IMR-90 (cell line): ENCODE measurements around the gene ADRA1B. TPM values are rescaled to one million over a fixed set of nuclear protein-coding genes. Genes with fewer than 3 reads are reported as not detected.
A peak's percentile ranks its signal among the peaks of the same experiment; 100 is the strongest.

Experiments
- ATAC-seq: fragments of 200-7000 bp; cut with Tn5 transposase; 2 replicates; pipeline ENCODE4 v1.9.1; 2020; ENCODE audit warnings: low read depth, mild to moderate bottlenecking, moderate library complexity
- BruUV-seq: library from RNA; stranded (reverse); fragments of 400-500 nt; replicated peaks from 2 replicates; lab custom pipeline; 2021; lab: Mats Ljungman, UMichigan
- CTCF ChIA-PET: fragments of 300-600 bp; formaldehyde crosslinking; extraction: SDS; loops from one replicate; lab custom pipeline; 2021; ENCODE audit warnings: antibody characterized with exemption; lab: Yijun Ruan, JAX
- POLR2A ChIA-PET: fragments of 300-600 bp; sonication (Branson Sonifier 250); formaldehyde crosslinking; loops from one replicate; lab custom pipeline; 2022; ENCODE audit warnings: antibody characterized with exemption; ENCODE audit not compliant: unreplicated experiment; lab: Charles Lee
- DNase-seq: peaks from one replicate; pipeline ENCODE4 v3.0.0; 2013
- H2AFZ ChIP-seq: replicated peaks from 2 replicates; pipeline ENCODE3; 2013; ENCODE audit warnings: low read length, mild to moderate bottlenecking; ENCODE audit not compliant: poor library complexity
- H2AK5ac ChIP-seq: 2 replicates; pipeline ENCODE4 v1.6.1; 2013; ENCODE audit warnings: low read depth, low read length, inconsistent platforms
- H2AK9ac ChIP-seq: replicated peaks from 2 replicates; pipeline ENCODE3; 2013; ENCODE audit warnings: mild to moderate bottlenecking, low read depth, low read length, moderate library complexity; ENCODE audit not compliant: poor library complexity
- H2BK120ac ChIP-seq: 2 replicates; pipeline ENCODE4 v1.6.1; 2013; ENCODE audit warnings: low read depth, low read length, inconsistent platforms
- H2BK15ac ChIP-seq: 3 replicates; pipeline ENCODE4 v1.6.1; 2013; ENCODE audit warnings: low read depth, low read length, inconsistent platforms
- H2BK20ac ChIP-seq: 2 replicates; pipeline ENCODE4 v1.6.1; 2013; ENCODE audit warnings: low read depth, mild to moderate bottlenecking, inconsistent platforms, low read length, moderate library complexity
- H2BK5ac ChIP-seq: 2 replicates; pipeline ENCODE4 v1.6.1; 2013; ENCODE audit warnings: mild to moderate bottlenecking, low read depth, low read length, inconsistent platforms; ENCODE audit not compliant: poor library complexity, severe bottlenecking
- H3K14ac ChIP-seq: replicated peaks from 2 replicates; pipeline ENCODE4 v1.6.1; 2013; ENCODE audit warnings: low read depth, low read length, inconsistent platforms
- H3K18ac ChIP-seq: 2 replicates; pipeline ENCODE4 v1.6.1; 2013; ENCODE audit warnings: low read depth, low read length, control low read depth
- H3K23ac ChIP-seq: 2 replicates; pipeline ENCODE4 v1.6.1; 2013; ENCODE audit warnings: low read depth, low read length, inconsistent platforms
- H3K27ac ChIP-seq: 2 replicates; pipeline ENCODE4 v1.5.1; 2013; ENCODE audit warnings: mild to moderate bottlenecking, control low read depth, low read length; ENCODE audit not compliant: insufficient read depth
- H3K27me3 ChIP-seq: 2 replicates; pipeline ENCODE4 v1.6.1; 2013; ENCODE audit warnings: low read length; ENCODE audit not compliant: control insufficient read depth, insufficient read depth
- H3K36me3 ChIP-seq: 2 replicates; pipeline ENCODE4 v1.6.1; 2013; ENCODE audit warnings: low read length, mixed read lengths; ENCODE audit not compliant: control insufficient read depth, insufficient read depth
- H3K4ac ChIP-seq: 2 replicates; pipeline ENCODE4 v1.6.1; 2013; ENCODE audit warnings: low read depth, low read length, inconsistent platforms
- H3K4me1 ChIP-seq: 2 replicates; pipeline ENCODE4 v1.6.1; 2013; ENCODE audit warnings: low read length, mixed read lengths; ENCODE audit not compliant: control insufficient read depth, insufficient read depth
- H3K4me2 ChIP-seq: 2 replicates; pipeline ENCODE4 v1.6.1; 2013; ENCODE audit warnings: low read depth, mild to moderate bottlenecking, control low read depth, low read length, moderate library complexity
- H3K4me3 ChIP-seq: 2 replicates; pipeline ENCODE4 v1.5.1; 2013; ENCODE audit warnings: low read depth, mild to moderate bottlenecking, control low read depth, low read length, moderate library complexity; ENCODE audit not compliant: insufficient read depth
- H3K56ac ChIP-seq: 2 replicates; pipeline ENCODE4 v1.6.1; 2013; ENCODE audit warnings: low read length, inconsistent platforms; ENCODE audit not compliant: insufficient read depth; ENCODE audit errors: extremely low read depth
- H3K79me1 ChIP-seq, 2 experiments: 2 replicates each; pipeline ENCODE4 v1.6.1; 2013; ENCODE audit warnings: low read length in 2 of 2, inconsistent platforms in 1 of 2, low read depth in 1 of 2
- H3K9ac ChIP-seq: 2 replicates; pipeline ENCODE4 v1.6.1; 2013; ENCODE audit warnings: low read depth, low read length, control low read depth
- H3K9me1 ChIP-seq: 2 replicates; pipeline ENCODE4 v1.6.1; 2013; ENCODE audit warnings: low read length, inconsistent platforms; ENCODE audit not compliant: insufficient read depth
- H3K9me3 ChIP-seq: 2 replicates; pipeline ENCODE4 v1.6.1; 2013; ENCODE audit warnings: low read length; ENCODE audit not compliant: control insufficient read depth, insufficient read depth
- H4K20me1 ChIP-seq: 2 replicates; pipeline ENCODE4 v1.6.1; 2013; ENCODE audit warnings: low read length, inconsistent platforms; ENCODE audit not compliant: insufficient read depth
- H4K5ac ChIP-seq: 2 replicates; pipeline ENCODE4 v1.6.1; 2013; ENCODE audit warnings: mild to moderate bottlenecking, low read depth, low read length, control low read depth
- H4K8ac ChIP-seq, 2 experiments: 2 replicates each; pipeline ENCODE4 v1.6.1; 2013; ENCODE audit warnings: low read depth in 2 of 2, low read length in 2 of 2, control low read depth in 1 of 2, inconsistent platforms in 1 of 2
- H4K91ac ChIP-seq: 2 replicates; pipeline ENCODE4 v1.6.1; 2013; ENCODE audit warnings: low read depth, low read length, inconsistent platforms; ENCODE audit not compliant: insufficient read depth
- CHD1 ChIP-seq: IDR thresholded peaks from 2 replicates; pipeline ENCODE4 v1.6.1; 2012; ENCODE audit warnings: low read depth, low read length, improper control_type of control experiment
- FOS ChIP-seq: fragments of 150-350 bp; IDR thresholded peaks from 2 replicates; pipeline ENCODE4 v1.6.1; 2016; ENCODE audit warnings: low read depth, low read length
- MAFK ChIP-seq: IDR thresholded peaks from 2 replicates; pipeline ENCODE4 v1.6.1; 2012; ENCODE audit warnings: low read depth, low read length, improper control_type of control experiment
- MXI1 ChIP-seq: IDR thresholded peaks from 2 replicates; pipeline ENCODE4 v1.6.1; 2012; ENCODE audit warnings: low read depth, mild to moderate bottlenecking, low read length, moderate library complexity, borderline replicate concordance
- RFX5 ChIP-seq: IDR thresholded peaks from 2 replicates; pipeline ENCODE4 v1.8.0; 2012; ENCODE audit warnings: low read depth, mild to moderate bottlenecking, low read length, moderate library complexity
- USF2 ChIP-seq: fragments of 150-350 bp; IDR thresholded peaks from 2 replicates; pipeline ENCODE4 v1.6.1; 2017; ENCODE audit warnings: mild to moderate bottlenecking, antibody characterized with exemption, low read length, low read depth
- WGBS, 2 experiments: methylation state at CpG; one replicate each; pipeline versions ENCODE4 v1.1.5 to v1.1.7; 2013; ENCODE audit warnings: missing lambda C conversion rate in 2 of 2; ENCODE audit not compliant: insufficient read length in 1 of 2; ENCODE audit errors: extremely low coverage in 2 of 2; 5-methylcytosine and 5-hydroxymethylcytosine counted together
- dilution Hi-C: fragments of 300-500 bp; cut with HindIII; formaldehyde crosslinking; loops from one replicate; pipeline ENCODE4 v1.14.3; 2018; ENCODE audit warnings: low sequenced_read_pairs; ENCODE audit not compliant: unreplicated experiment
- in situ Hi-C: fragments of 300-500 bp; cut with MboI; formaldehyde crosslinking; loops from 3 replicates; pipeline ENCODE4 v1.14.3; 2019; ENCODE audit warnings: low sequenced_read_pairs, inconsistent platforms, mixed read lengths
- intact Hi-C: fragments of 100-400 bp; cut with micrococcal nuclease; formaldehyde crosslinking; loops from 2 replicates; pipeline ENCODE4 v1.10.0; 2022
- polyA plus RNA-seq, 3 experiments: library from polyadenylated mRNA; depleted of rRNA; stranded (reverse); fragments of >200 nt; gene quantifications; 2 replicates each; pipeline ENCODE4 v1.2.3, GENCODE V29; 2012; ENCODE audit warnings: low replicate concordance in 1 of 3
- total RNA-seq: library from RNA; depleted of rRNA; stranded (reverse); fragments of >200 nt; gene quantifications from 2 replicates; pipeline ENCODE4 v1.2.3, GENCODE V29; 2012

ADRA1B gene
- total and polyA plus RNA-seq, 2 of the 4 experiments (the other 2 are of a cell fraction): 0.18 to 1.5 TPM

DNA sequence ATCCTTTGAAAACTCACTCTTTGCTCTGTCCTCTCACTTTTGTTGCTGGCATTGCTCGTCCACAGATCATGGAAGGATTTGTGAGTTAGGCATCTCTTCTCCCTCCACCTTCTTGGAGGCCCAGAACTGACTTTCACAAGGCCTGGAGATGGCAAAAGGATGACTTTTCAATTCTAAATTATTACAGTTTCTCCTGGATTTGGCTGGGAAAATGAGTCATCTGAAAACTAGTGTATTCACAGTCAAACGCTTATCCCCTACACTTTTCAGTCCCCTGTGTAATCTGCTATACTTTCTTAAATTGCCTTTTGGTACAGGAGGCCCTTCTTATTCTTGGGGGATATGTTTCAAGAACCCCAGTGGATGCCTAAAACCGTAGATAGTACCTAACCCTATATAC is 35.6 kb downstream of the ADRA1B start:
- Histone ChIP-seq H3K9ac (no peak overlapping the region), H3K9me1 (peaks cover 17% of the 10 kb centered on the region), H4K5ac (no peak overlapping the region), H2BK15ac (peak overlapping the region; percentile 25; the same call in 2 of the 3 replicates), H3K9me3 (no peaks in the 10 kb centered on the region), H3K56ac (no peak overlapping the region), H4K20me1 (no peaks in the 10 kb centered on the region), H3K23ac (peak overlapping the region; percentile 35; the same call in 1 of the 2 replicates), H2AK5ac (peak overlapping the region; percentile 61; the same call in 1 of the 2 replicates), H3K79me1 (no peaks in the 10 kb centered on the region), H2BK120ac (peak overlapping the region; percentile 73), H3K36me3 (no peaks in the 10 kb centered on the region), H3K18ac (no peak overlapping the region), H3K4me1 (peaks cover 12% of the 10 kb centered on the region; the same call in 1 of the 2 replicates), H2AFZ (peak overlapping the region; percentile 75), H3K4ac (peak overlapping the region; percentile 84), H4K8ac (peak overlapping the region; percentile 3 to 23; a peak in 2 of 4 replicates), H3K4me3 (no peak overlapping the region), H2BK20ac (peak overlapping the region; percentile 61), H3K27me3 (no peaks in the 10 kb centered on the region), H2BK5ac (no peak overlapping the region), H3K4me2 (no peak overlapping the region), H3K27ac (no peak overlapping the region; the same call in 1 of the 2 replicates), H2AK9ac (no peak overlapping the region), H3K14ac (peak overlapping the region; percentile 86), H4K91ac (peak overlapping the region; percentile 60)
- ChIA-PET POLR2A (no interaction called here), CTCF (interaction anchor here (0.6 to 1.2 kb wide), 3 partner anchors 11 to 656 kb away, joined by 3 read pairs; no protein-coding TSS in a partner anchor)
- dilution Hi-C loops (no loop called here), intact Hi-C loops (no loop called here), in situ Hi-C loops (loop anchor here (25.0 kb wide), 1 partner anchor 790 kb away; no protein-coding TSS in a partner anchor)
- no TSS peak for BruUV-seq
- peak; percentile 46 for ATAC-seq
- DNase-seq: peak; percentile 51
- WGBS, 2 experiments: no CpG with 5 or more reads among the region's 3 CpGs
- TF ChIP-seq FOS (peak; percentile 61; the same call in 1 of the 2 replicates), MXI1 (no peak), RFX5 (no peak), CHD1 (no peak), MAFK (no peak), USF2 (no peak)
